Activated CD8-positive, alpha-beta memory T cell treated with anti-CD3 and anti-CD28 coated beads, Interleukin-2, amount 50 U/mL, for 48 hours (primary cell): ENCODE measurements around the gene SWSAP1.
"Not testable (repeated sequence)": the region's sequence is repeated elsewhere in the genome, so short reads cannot be mapped to it uniquely, and the experiment has no call there.

ENCODE experiments used
- DNase-seq: peaks from one replicate; pipeline ENCODE4 v3.0.0-alpha.2; 2020

The SWSAP1 gene

DNA sequence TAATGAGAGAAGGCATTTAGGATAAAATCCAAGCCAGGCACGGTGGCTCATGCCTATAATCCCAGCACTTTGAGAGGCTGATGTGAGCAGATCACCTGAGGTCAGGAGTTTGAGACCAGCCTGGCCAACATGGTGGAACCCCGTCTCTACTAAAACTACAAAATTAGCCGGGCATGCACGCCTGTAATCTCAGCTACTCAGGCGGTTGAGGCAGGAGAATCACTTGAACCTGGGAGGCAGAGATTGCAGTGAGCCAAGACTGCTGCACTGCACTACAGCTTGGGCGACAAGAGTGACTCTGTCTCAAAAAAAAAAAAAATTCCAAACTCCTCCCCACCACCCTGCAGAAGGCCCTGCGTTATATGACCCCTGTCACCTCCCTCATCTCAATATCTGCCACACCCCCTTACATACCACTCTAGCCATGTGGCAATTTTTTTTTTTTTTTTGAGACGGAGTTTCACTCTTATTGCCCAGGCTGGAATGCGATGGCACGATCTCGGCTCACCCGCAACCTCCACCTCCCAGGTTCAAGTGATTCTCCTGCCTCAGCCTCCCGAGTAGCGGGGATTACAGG lies 4.9 kb downstream of the SWSAP1 start:
- not testable (repeated sequence) for DNase-seq

DNA sequence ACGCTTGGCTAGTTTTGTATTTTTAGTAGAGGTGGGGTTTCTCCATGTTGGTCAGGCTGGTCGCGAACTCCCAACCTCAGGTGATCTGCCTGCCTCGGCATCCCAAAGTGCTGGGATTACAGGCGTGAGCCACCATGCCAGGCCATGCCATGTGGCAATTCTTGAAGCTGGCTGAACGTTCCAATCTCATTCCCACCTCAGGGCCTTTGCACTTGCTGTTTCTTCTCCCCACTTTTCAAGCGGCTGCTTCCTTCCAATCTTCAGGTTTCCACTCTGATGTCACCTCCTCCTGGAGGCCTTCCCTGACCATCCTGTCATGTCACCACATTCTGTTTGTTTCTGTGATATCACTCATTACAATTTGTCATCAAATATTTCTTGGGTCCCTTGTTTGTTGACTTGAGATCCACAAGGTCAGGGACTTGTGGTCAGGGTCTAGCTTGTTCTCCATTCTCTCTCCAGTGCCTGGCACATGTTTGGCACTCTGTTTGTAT lies 5.4 kb downstream of the SWSAP1 start:
- no peak for DNase-seq

DNA sequence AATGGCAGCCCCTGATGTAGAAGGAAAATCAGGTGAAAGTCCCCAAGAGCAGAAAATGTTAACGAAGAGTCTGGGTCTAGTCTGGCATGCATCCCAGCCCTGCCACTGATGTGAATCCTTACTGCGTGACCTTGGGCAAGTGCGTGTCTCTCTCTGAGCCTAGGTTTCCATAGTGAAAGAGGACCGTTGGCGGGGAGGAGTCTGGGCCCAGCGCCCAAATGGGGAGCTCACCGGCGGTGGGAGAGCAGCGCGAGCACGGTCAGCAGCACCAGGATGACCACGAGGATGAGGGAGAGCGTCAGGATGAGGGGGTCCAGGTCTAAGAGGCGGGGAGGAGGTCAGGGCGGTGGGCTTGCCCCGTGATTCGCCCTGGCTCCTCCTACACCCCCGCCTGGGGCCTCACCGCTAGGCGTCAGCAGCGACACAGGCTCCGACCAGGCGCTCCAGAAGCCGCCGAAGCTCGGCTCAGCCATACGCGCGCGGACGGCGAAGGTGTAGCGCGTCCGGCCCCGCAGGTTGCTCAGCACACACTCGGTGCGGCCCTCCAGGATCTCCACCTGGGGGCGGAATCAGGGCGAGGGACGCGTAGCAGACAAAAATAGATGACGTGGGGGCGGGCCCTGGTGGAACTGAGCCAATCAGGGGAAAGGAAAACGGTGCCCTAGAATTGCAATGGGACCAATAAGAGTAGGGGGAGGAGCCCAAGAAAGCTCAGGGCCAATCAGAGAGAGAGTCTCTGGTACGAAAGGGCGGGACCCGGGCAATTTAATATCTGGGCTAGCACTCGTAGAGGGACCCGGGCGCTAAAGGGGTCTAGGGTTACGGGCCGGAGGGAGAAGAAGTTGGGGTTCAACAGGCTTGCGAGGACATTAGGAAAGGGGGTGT lies 6.4 kb downstream of the SWSAP1 start:
- peak; percentile 95 for DNase-seq

DNA sequence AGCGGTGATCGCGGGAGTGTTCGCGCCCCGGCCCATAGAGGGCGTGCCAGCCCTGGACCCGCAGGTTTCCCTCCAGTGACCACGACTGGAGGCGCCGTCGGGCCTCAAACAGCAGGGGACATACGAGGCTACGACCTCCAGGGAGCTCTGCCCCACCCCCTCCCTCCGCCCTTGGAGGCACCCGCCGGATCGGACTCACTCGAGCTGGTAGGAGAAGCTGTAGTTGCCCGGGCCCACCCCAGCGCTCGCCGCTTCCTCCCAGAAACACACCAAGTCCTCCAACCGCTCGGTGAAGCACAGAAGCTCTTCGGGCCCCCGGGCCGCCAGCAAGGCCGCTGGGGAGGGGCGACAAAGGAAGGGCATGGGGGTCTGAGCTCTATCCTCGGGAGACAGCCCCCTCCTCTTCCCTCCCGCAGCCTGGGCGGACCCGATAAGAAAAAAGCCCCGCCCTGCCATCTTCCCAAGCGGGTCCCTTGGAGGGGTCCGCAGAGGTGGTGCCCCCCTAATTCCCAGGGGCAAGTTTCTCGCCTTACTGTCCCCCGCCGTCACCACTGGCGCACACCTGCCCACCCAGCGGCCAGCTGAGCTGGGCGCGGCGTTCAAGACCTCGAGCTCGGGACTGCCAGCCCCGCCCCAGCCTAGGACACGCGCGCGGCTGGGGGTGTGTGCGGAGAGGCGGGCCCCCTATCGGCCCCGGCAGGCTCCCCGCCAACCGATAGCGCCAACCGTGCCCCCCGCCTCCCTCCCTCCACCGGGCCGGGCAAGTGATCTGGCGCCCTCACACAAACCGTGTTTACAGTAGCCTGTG lies 8.6 kb downstream of the SWSAP1 start:
- DNase-seq: peak; percentile 81

DNA sequence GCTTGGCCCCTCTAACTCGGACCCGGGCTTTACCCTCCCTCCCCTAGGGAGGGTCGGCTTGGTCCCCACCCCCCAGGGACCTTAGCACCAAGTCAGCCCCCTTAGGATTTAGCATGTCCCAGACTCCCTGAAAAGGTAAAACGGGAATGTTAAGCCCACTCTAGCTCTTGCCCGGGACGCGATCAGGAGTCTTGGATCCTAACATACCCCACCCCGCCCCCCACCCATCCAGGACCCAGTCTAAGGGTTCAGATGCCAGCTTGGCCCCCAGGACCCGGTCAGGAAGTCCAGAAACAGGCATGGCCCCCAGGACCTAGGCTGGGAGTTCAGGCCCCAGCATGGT lies 9.2 kb downstream of the SWSAP1 start:
- no peak for DNase-seq

DNA sequence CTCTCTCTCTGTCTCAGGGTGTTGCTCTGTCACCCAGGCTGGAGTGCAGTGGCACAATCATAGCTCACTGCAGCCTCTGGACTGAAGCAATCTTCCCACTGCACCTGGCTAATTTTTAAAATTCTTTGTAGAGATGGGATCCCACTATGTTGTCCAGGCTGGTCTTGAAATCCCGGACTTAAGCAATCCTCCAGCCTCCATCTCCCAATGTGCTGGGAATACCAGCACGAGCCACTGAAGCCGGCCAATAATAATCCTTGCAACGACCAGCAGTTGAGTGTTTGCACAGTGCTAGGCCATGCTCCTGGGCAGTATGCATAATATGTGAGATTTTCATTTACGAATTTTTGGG lies 10.3 kb downstream of the SWSAP1 start:
- DNase-seq: no peak

DNA sequence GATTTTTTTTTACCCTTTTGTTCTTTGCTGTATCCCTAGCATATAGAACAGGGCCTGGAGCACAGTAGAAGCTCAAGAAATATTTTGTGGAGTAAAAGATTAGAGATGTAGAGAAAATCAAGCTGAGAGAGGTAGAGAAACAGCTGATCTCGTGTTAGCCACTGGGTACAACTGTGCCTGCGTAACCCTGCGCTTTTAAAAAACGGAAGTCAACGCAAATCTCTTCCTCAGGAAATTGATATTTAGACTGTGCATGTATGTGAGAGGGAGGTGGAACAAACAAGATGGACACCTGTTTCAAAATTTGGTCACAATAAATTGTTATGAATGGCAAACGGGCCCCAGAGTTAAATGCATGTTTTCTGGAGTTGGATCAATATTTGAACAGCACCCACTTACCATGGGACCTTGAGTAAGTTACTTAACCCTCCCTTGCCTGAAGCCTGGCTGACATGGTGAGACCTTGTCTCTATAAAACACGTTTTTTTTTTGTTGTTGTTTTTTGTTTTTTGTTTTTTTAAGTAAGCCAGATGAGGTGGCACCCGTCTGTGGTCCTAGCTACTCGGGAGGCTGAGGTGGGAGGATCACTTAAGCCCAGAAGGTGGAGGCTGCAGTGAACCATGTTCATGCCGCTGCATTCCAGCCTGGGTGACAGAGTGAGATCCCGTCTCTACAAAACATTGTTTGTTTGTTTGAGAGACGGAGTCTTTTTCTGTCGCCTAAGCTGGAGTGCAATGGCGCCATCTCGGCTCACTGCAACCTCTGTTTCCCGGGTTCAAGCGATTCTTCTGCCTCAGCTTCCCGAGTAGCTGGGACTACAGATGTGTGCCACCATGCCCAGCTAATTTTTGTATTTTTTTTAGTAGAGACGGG lies 12.9 kb downstream of the SWSAP1 start:
- no peak for DNase-seq

DNA sequence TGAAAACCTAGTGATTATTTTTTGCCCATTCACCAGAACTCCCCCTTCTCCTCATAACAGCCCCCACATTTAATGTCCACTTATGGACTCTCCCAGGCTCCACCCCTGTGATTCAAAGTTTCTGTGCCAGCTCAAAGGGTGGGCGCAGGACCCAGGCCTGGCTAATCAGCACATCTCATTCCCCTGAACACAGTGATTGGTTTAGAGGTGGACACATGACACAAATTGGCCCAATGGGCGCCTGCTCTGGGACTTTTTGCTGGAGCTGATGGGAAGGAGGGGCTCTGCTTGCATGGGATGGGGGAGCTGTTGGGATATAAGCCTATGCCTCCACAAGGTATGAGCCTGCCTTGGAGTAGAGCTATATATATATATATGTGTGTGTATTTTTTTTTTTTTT lies 15.9 kb downstream of the SWSAP1 start:
- no peak for DNase-seq

DNA sequence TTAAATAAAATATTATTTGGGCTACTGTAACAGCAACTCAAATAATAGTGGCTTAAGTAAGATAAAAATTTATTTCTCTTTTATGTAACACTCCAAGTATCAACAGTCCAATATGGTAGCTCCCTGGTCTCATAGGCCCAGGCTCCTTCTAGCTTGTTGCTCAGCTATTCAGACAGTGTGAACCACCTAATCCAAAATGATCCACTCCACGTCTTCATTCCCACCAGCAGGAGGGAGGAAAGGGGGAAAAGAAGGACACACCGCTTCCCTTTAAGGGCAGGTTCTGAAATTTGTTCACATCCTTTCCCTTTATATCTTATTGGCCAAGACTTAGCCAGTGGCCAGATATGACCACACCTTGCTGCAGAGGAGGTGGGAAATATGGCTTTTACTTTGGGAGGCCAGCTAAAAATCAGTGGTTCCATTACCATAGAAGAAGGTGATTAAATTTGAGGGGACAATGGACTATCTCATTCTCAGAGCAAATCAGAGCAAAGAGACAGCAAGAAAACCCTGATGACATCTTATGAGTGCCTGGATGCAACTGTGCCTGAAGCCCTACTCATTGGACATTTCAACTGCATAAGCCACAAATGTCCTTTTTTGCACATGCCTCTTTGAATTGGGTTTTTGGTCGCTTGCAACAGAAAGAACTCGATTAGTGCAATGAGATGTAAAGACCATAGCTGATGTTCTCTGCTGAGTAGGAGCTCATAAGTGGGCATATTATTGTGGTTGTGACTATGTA lies 16.6 kb downstream of the SWSAP1 start:
- DNase-seq: no peak

DNA sequence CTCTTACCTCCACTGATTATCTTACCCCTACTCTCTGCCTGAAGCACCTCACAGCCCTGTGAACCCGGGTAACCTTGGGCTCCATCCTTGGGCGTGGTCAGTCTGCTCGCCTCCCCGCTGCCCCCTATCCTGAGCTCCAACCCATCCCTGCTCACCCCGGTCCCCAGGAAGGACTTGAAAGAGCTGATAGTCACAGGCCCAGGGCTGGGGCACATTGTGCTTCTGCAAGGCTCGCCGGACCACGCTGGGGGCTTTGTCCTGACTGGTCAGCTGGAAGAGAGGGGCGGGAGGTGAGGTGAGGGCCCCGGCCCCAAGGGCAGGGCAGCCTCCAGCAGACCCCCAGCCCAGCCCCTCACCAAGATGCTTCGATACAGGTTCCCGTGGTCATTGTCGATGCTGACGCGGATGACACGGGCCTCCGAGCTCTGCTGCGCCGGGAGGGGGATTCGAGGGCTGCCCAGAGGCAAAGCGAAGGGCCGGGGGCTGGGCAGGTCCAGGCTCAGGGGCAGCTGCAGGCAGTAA lies 22.7 kb downstream of the SWSAP1 start:
- DNase-seq: no peak

DNA sequence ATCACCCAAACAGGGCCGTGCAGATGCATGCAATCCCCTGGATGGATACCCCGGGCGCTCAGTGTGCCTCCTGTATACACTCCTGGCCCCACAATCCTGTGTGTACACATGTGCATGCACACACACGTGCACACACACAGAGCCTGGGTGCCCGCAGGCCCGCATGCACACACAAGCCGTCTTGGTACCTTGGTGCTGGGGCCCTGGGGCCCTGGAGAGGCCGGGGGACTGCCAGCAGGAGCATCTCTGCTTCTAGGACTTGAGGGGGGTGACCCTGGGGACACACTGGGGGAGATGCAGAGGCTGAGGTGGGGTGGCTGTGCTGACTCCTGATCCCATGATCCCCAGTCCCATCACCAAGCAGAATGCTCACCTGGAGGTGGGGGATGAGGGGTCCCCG lies 25.2 kb downstream of the SWSAP1 start:
- no peak for DNase-seq

DNA sequence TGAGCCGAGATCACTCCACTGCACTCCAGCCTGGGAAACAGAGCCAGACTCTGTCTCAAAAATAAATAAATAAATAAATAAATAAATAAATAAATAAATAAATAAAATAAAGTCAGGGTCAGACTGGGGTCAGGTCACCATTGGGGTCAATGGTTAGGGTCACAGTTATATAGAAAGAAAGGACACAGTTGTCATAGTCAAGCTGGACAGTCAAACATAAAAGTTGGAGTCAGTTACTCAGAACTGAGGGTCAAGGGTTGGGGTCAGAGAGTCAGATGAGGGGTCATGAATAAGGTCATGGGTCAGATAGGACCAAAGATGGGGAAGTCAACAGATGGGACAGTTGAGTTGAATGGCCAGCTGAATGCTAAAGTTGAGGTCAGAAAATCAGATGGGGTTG lies 26.3 kb downstream of the SWSAP1 start:
- no peak for DNase-seq

DNA sequence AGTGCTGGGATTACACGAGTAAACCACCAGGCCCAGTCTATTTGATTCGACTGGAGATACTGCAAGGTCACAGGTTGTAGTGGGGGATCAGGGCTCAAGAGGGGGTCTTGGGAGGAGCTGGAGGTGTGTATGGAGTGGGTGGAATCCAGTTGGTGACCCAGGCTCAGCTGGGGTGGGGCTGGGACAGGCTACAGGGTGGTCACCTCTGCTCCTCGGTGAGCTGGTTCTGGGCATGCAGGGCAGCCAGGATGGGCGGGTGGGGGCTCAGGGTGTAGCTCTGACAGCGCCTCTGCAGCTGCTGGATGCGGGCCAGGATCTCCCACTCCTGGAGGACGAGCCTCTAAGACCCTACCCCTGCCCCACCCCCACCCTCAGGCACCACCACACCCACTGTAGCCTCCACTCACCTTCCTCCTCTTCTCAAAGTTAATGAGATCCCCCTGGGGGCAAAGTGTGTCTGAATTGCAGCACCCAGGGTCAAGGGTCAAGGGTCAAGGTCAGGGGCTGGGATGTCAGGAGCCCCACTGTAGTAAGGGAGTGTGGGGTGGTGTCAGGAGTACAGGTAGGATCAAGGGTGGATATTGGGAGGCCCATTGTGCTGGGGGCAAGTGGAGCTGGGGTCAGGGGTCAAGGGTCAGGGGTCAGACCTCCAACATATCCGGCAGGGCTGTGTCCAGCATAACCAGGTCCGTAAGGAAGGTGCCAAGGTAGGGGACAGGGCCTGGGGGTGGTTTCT lies 27.5 kb downstream of the SWSAP1 start:
- DNase-seq: no peak

DNA sequence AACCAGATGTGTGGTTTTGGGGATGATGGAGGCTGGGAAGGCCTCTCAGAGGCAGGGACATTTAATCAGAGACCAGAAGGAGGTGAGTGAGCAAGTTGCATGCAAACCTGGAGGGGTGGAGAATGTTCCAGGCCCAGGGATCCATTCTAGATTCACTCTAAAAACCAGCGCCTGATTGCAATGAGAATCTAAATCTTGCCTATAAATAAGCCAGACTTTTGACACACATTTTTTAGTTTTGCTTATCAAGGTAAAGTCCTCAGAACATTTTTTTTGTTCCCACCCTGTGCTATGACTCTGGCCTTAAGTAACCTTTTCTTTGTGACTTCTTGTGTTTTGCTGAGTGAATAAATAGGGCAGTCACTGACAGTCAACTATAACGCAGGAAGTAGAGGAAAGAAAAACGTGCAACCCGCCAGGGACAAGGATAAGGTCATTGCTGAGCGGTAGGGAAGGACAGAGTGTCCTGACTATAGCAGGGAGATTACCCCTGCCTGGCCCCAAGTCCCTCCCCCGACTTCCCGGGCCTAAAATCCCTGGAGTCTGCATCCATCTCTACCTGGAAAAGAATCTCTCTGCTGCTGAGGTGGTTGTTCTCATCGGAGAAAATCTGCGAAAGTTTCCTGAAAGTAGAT lies 30.2 kb downstream of the SWSAP1 start:
- DNase-seq: no peak

DNA sequence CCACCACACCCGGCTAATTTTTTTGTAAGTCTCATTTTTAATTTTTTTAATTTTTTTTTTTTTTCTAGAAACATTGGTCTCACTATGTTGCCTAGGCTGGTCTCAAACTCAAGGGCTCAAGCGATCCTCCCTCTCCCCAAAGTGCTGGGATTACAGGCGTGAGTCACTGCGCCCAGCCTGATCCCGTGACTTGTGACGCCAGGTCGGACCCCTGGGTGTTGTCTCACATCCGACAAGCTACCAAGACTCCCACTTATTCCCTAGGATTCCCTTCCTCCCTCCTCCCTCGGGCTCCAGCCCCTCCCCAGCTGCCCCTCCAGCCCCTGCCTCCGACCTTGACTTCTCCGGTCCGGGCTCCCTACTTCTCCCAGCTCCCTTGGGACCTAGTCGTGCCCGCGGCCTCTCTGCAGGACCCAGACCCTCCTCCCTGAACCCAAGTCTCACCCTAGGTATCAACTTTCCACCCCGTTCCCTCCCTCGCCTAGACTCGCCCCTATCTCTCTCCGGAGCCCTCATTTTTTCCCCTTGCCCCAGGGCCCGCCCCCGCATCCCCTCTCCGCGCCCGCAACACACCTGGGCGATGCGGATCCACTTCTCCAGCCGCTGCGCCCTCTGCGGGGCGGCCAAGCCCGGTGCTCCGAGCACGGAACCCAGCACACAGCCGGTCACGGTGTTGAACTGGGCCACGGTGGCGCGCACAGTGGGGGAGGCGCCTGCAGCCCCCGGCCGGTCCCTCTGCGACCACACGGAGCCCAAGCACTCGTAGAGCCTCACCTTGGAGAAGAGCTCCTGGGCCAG lies 31.6 kb downstream of the SWSAP1 start:
- no peak for DNase-seq

DNA sequence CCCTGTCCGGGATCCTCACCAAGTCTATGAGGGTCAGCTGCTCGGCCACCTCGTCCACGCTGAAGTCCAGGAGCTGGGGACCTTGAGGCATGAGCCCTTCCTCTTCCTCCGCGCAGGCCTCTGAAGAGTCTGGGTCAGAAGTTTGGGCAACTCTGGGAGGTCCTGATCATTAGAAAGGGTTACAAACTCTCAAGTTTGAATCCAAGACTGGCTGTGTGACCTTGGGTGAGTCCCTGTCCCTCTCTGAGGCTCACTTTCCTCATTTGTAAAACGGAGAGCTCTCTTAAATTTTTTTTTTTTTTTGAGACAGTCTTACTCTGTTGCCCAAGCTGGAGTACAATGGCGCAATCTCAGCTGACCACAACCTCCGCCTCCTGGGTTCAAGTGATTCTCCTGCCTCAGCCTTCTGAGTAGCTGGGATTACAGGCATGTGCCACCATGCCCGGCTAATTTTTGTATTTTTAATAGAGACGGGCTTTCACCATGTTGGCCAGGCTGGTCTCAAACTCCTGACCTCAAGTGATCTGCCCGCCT lies 32.3 kb downstream of the SWSAP1 start:
- DNase-seq: not testable (repeated sequence)

DNA sequence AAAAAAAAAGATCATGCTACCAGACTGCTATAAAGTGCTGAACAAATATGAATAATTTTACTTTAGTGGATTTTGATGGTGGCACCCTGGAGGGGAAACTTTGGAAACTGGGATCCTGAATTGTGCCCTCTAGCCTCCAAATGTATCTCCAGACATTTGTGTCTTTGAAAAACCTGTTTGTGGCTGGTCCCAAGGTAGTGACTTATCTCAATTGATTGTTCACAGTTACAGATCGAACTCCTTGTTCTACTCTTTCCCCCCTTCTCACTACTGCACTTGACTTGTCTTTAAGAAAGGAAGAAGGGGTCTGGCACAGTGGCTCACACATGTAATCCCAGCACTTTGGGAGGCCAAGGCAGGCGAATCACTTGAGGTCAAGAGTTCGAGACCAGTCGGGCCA lies 34.1 kb downstream of the SWSAP1 start:
- DNase-seq: no peak

DNA sequence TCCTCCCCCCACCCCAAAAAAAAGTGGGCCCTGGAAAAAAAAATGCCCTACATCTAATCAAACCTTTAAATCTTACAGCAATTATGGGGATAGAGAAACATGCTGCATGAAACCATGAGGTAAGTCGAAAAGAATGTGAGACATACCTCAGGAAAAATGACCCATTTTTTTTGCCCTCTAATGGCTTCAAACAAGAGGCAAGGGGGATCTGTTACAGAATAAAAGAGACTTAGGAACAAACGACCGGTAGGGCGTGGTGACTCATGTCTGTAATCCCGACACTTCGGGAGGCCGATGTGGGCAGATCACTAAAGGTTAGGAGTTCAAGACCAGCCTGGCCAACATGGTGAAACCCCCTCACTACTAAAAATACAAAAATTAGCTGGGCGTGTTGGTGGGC lies 36.2 kb downstream of the SWSAP1 start:
- DNase-seq: no peak

DNA sequence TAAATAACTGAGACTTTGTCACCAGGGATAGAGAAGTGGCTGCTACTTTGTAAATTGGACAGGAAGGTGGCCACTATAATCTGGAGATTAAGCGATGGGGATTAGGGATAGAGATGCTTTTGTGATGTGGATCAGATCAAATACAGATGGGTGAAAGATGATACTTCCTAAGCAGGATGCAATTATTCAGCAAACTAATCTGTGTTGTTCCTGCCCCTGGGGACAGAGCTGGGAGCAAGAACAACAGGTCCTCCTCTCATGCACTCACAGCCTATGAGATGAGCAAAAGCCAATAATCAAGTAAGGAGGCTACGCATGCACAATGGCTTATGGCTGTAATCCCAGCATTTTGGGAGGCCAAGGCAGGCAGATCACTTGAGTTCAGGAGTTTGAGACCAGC lies 40.1 kb downstream of the SWSAP1 start:
- DNase-seq: no peak
